NT2/D1 (cell line): ENCODE data around the gene ASMTL.

Source experiments
- SUZ12 ChIP-seq: IDR thresholded peaks from 2 replicates; pipeline ENCODE4 v1.6.1; 2011; ENCODE audit not compliant: insufficient read length, insufficient read depth; ENCODE audit errors: extremely low read depth
- YY1 ChIP-seq: IDR thresholded peaks from 2 replicates; pipeline ENCODE4 v1.6.1; 2011; ENCODE audit not compliant: insufficient read length, insufficient read depth

GRCh38 chrX:1492421-1493012 lies 39.8 kb upstream of the ASMTL start:
- TF ChIP-seq YY1 = no peak
- no peak for TF ChIP-seq SUZ12
